Ascending aorta (tissue), 2 donors: ENCODE results near the gene SYNJ2. TPM values are rescaled to one million over a fixed set of nuclear protein-coding genes. Genes with fewer than 3 reads are reported as not detected.

Experiments used
- DNase-seq, 2 donors: peaks; one replicate each; pipeline ENCODE4 v3.0.0-alpha.2; 2019; ENCODE audit warnings: low spot score in 2 of 2
- H3K27ac ChIP-seq, 2 donors: fragments of 200-600 bp; sonication (generic); one replicate each; pipeline ENCODE4 v1.5.1; 2016 to 2017; ENCODE audit warnings: mild to moderate bottlenecking in 1 of 2
- H3K27me3 ChIP-seq: fragments of 200-600 bp; sonication (generic); one replicate; pipeline ENCODE4 v1.5.1; 2017
- H3K36me3 ChIP-seq, 2 donors: fragments of 200-600 bp; sonication (generic); one replicate each; pipeline ENCODE4 v1.5.1; 2016
- H3K4me1 ChIP-seq, 2 donors: fragments of 200-600 bp; sonication (generic); one replicate each; pipeline ENCODE4 v1.5.1; 2016 to 2017; ENCODE audit warnings: mild to moderate bottlenecking in 1 of 2
- H3K4me3 ChIP-seq, 2 donors: fragments of 200-600 bp; sonication (generic); one replicate each; pipeline ENCODE4 v1.5.1; 2016 to 2017; ENCODE audit warnings: mild to moderate bottlenecking in 1 of 2
- H3K9me3 ChIP-seq, 2 donors: fragments of 200-600 bp; sonication (generic); one replicate each; pipeline ENCODE4 v1.5.1; 2016
- CTCF ChIP-seq, 3 experiments: fragments of 200-600 bp in 2 of 3; fragments of 450-650 bp in 1 of 3; sonication (generic) in 2 of 3; IDR thresholded peaks; one replicate each; pipeline ENCODE4 v1.5.1; 2016 to 2019; ENCODE audit warnings: antibody characterized with exemption in 3 of 3, mild to moderate bottlenecking in 1 of 3, moderate library complexity in 1 of 3
- intact Hi-C: fragments of 100-400 bp; cut with DNase I; formaldehyde crosslinking; loops from one replicate; pipeline ENCODE4 v1.15.1; 2023
- total RNA-seq: library from RNA; depleted of rRNA; stranded (reverse); fragments of >200 nt; gene quantifications from one replicate; pipeline ENCODE4 v1.1.0, GENCODE V29; 2016

SYNJ2 gene
- total RNA-seq, 1 donor from 2014 or later: 3.0 TPM

- Histone ChIP-seq H3K4me1 (peaks cover 43 to 68% of the 10 kb centered on the region in 2 donors), H3K4me3 (no peak overlapping the region), H3K27ac (peak overlapping the region; percentile 91 to 95), H3K9me3 (no peaks in the 10 kb centered on the region), H3K27me3 (no peaks in the 10 kb centered on the region), H3K36me3 (no peaks in the 10 kb centered on the region)
- peak in 1 of 2 donors; percentile 83 for DNase-seq
- intact Hi-C loops: loop anchor here (2.0 kb wide), 2 partner anchors 13 to 29 kb away; no protein-coding TSS in a partner anchor
- TF ChIP-seq CTCF (IDR thresholded peaks at IDR 0.05): no peak
Measured at GRCh38 chr6:158040051-158040803, 58.6 kb downstream of the SYNJ2 start.

- no peak for TF ChIP-seq CTCF (IDR thresholded peaks at IDR 0.05)
- Histone ChIP-seq H3K27me3 (no peaks in the 10 kb centered on the region), H3K9me3 (no peaks in the 10 kb centered on the region), H3K4me1 (peaks cover 43 to 72% of the 10 kb centered on the region in 2 donors), H3K36me3 (no peaks in the 10 kb centered on the region), H3K4me3 (no peak overlapping the region), H3K27ac (peak overlapping the region; percentile 91 to 95)
- intact Hi-C loops: loop anchor here (2.0 kb wide), 2 partner anchors 14 to 28 kb away; no protein-coding TSS in a partner anchor
- no peak for DNase-seq
Measured at GRCh38 chr6:158040804-158041347, 59.2 kb downstream of the SYNJ2 start.

- Histone ChIP-seq H3K27me3 (no peaks in the 10 kb centered on the region), H3K4me1 (peaks cover 43 to 77% of the 10 kb centered on the region in 2 donors), H3K4me3 (no peak overlapping the region), H3K27ac (peak overlapping the region; percentile 91 to 95), H3K36me3 (no peaks in the 10 kb centered on the region), H3K9me3 (no peaks in the 10 kb centered on the region)
- DNase-seq: no peak
- intact Hi-C loops: loop anchor here (2.0 kb wide), 2 partner anchors 15 to 27 kb away; no protein-coding TSS in a partner anchor
- TF ChIP-seq CTCF (IDR thresholded peaks at IDR 0.05): no peak
Measured at GRCh38 chr6:158041370-158041769, 59.7 kb downstream of the SYNJ2 start.

- Histone ChIP-seq H3K27ac (peak overlapping the region; percentile 91 to 95), H3K4me1 (peaks cover 43 to 81% of the 10 kb centered on the region in 2 donors)
- no peak for DNase-seq
Measured at GRCh38 chr6:158041788-158042187, 60.1 kb downstream of the SYNJ2 start.

GRCh38 chr6:158042245-158042798 is 60.7 kb downstream of the SYNJ2 start:
- intact Hi-C loops: loop anchor here (1.0 to 2.0 kb wide), 4 partner anchors 18 to 60 kb away; no protein-coding TSS in a partner anchor
- no peak for TF ChIP-seq CTCF (IDR thresholded peaks at IDR 0.05)
- no peaks in the 10 kb centered on the region for H3K9me3 ChIP-seq
- H3K27me3 ChIP-seq: no peaks in the 10 kb centered on the region
- H3K4me1 ChIP-seq: peaks cover 43 to 83% of the 10 kb centered on the region in 2 donors
- peak; percentile 57 to 86 for DNase-seq
- H3K4me3 ChIP-seq: no peak overlapping the region
- no peaks in the 10 kb centered on the region for H3K36me3 ChIP-seq
- peak overlapping the region; percentile 91 to 95 for H3K27ac ChIP-seq

More at GRCh38 chr6:158041788-158042187, 60.1 kb downstream of the SYNJ2 start:
- TF ChIP-seq CTCF (IDR thresholded peaks at IDR 0.05): no peak
- Histone ChIP-seq H3K27me3 (no peaks in the 10 kb centered on the region), H3K36me3 (no peaks in the 10 kb centered on the region), H3K4me3 (no peak overlapping the region), H3K9me3 (no peaks in the 10 kb centered on the region)
- intact Hi-C loops: loop anchor here (1.0 to 2.0 kb wide), 6 partner anchors 15 to 59 kb away; no protein-coding TSS in a partner anchor
